IgD-negative memory B cell (primary cell): Measurements from ENCODE around the gene PCK1. TPM values are rescaled to one million over a fixed set of nuclear protein-coding genes. Genes with fewer than 3 reads are reported as not detected.

Experiments used
- H3K27ac Mint-ChIP-seq, 3 donors: one replicate each; pipeline ENCODE4 v1.8.0; 2020 to 2022; ENCODE audit warnings: mild to moderate bottlenecking in 3 of 3, mixed read lengths in 3 of 3, moderate library complexity in 1 of 3
- H3K27me3 Mint-ChIP-seq: one replicate; pipeline ENCODE4 v1.8.0; 2021; ENCODE audit warnings: mixed read lengths
- H3K36me3 Mint-ChIP-seq: one replicate; pipeline ENCODE4 v1.8.0; 2020; ENCODE audit warnings: mild to moderate bottlenecking, mixed read lengths
- H3K4me1 Mint-ChIP-seq, 3 donors: one replicate each; pipeline ENCODE4 v1.8.0; 2020 to 2022; ENCODE audit warnings: mixed read lengths in 3 of 3, mild to moderate bottlenecking in 1 of 3
- H3K4me3 Mint-ChIP-seq, 4 donors: one replicate each; pipeline ENCODE4 v1.8.0; 2020 to 2022; ENCODE audit warnings: mild to moderate bottlenecking in 4 of 4, mixed read lengths in 4 of 4, moderate library complexity in 3 of 4
- H3K9me3 Mint-ChIP-seq, 3 donors: one replicate each; pipeline ENCODE4 v1.8.0; 2020 to 2021; ENCODE audit warnings: mixed read lengths in 3 of 3, mild to moderate bottlenecking in 1 of 3
- polyA plus RNA-seq: library from polyadenylated mRNA; unstranded; fragments of 300-500 nt; fragmentation: Illumina TruSeq; gene quantifications from one replicate; pipeline ENCODE4 v1.2.3, GENCODE V29; 2021

The PCK1 gene
- polyA plus RNA-seq, 1 donor from 2014 or later = not detected

- H3K27ac Mint-ChIP-seq = peak overlapping the region in 1 of 3 donors; percentile 58
- H3K27me3 Mint-ChIP-seq = no peaks in the 10 kb centered on the region
- H3K36me3 Mint-ChIP-seq = peaks cover 12% of the 10 kb centered on the region
- peaks cover 10 to 32% (median 29%) of the 10 kb centered on the region in 3 donors for H3K4me1 Mint-ChIP-seq
- H3K9me3 Mint-ChIP-seq = no peaks in the 10 kb centered on the region
- H3K4me3 Mint-ChIP-seq = no peak overlapping the region
Observed at GRCh38 chr20:57608516-57608915, 47.6 kb downstream of the PCK1 start.

GRCh38 chr20:57609086-57609841 is 48.4 kb downstream of the PCK1 start:
- Mint-ChIP-seq H3K4me3 (peak overlapping the region in 3 of 4 donors; percentile 41 to 83 (median 75)), H3K27me3 (no peaks in the 10 kb centered on the region), H3K4me1 (peaks cover 10 to 32% (median 29%) of the 10 kb centered on the region in 3 donors), H3K27ac (peak overlapping the region; percentile 5 to 85 (median 20)), H3K36me3 (peaks cover 10% of the 10 kb centered on the region), H3K9me3 (no peaks in the 10 kb centered on the region)

- Mint-ChIP-seq H3K27me3 (no peaks in the 10 kb centered on the region), H3K4me3 (peak overlapping the region in 2 of 4 donors; percentile 75 to 83), H3K9me3 (no peaks in the 10 kb centered on the region), H3K36me3 (peaks cover 9% of the 10 kb centered on the region), H3K4me1 (peaks cover 10 to 32% (median 28%) of the 10 kb centered on the region in 3 donors), H3K27ac (peak overlapping the region; percentile 5 to 85 (median 20))
Observed at GRCh38 chr20:57609842-57610167, 48.9 kb downstream of the PCK1 start.

- Mint-ChIP-seq H3K27ac (peak overlapping the region in 1 of 3 donors; percentile 94), H3K4me1 (peaks cover 10 to 27% (median 26%) of the 10 kb centered on the region in 3 donors), H3K4me3 (peak overlapping the region in 2 of 4 donors; percentile 28 to 92), H3K9me3 (no peaks in the 10 kb centered on the region), H3K36me3 (peaks cover 9% of the 10 kb centered on the region), H3K27me3 (no peaks in the 10 kb centered on the region)
Observed at GRCh38 chr20:57610261-57610952, 49.5 kb downstream of the PCK1 start.

- no peaks in the 10 kb centered on the region for H3K27me3 Mint-ChIP-seq
- H3K27ac Mint-ChIP-seq = no peak overlapping the region
- H3K36me3 Mint-ChIP-seq = peaks cover 9% of the 10 kb centered on the region
- no peaks in the 10 kb centered on the region for H3K9me3 Mint-ChIP-seq
- H3K4me3 Mint-ChIP-seq = no peak overlapping the region
- H3K4me1 Mint-ChIP-seq = peaks cover 7 to 24% (median 21%) of the 10 kb centered on the region in 3 donors
Observed at GRCh38 chr20:57611586-57612311, 50.8 kb downstream of the PCK1 start.

- Mint-ChIP-seq H3K27me3 (no peaks in the 10 kb centered on the region), H3K4me1 (peaks cover 9 to 26% (median 21%) of the 10 kb centered on the region in 3 donors), H3K27ac (no peak overlapping the region), H3K4me3 (peak overlapping the region in 1 of 4 donors; percentile 33), H3K36me3 (peaks cover 5% of the 10 kb centered on the region), H3K9me3 (no peaks in the 10 kb centered on the region)
Observed at GRCh38 chr20:57612436-57612835, 51.5 kb downstream of the PCK1 start.

- H3K9me3 Mint-ChIP-seq = no peaks in the 10 kb centered on the region
- no peaks in the 10 kb centered on the region for H3K27me3 Mint-ChIP-seq
- H3K4me1 Mint-ChIP-seq = peaks cover 12 to 24% (median 18%) of the 10 kb centered on the region in 3 donors
- no peak overlapping the region for H3K27ac Mint-ChIP-seq
- peaks cover 5% of the 10 kb centered on the region for H3K36me3 Mint-ChIP-seq
- no peak overlapping the region for H3K4me3 Mint-ChIP-seq
Observed at GRCh38 chr20:57612916-57613315, 52.0 kb downstream of the PCK1 start.

GRCh38 chr20:57613481-57613921 is 52.6 kb downstream of the PCK1 start:
- no peaks in the 10 kb centered on the region for H3K9me3 Mint-ChIP-seq
- H3K27me3 Mint-ChIP-seq = no peaks in the 10 kb centered on the region
- H3K4me3 Mint-ChIP-seq = no peak overlapping the region
- peaks cover 5% of the 10 kb centered on the region for H3K36me3 Mint-ChIP-seq
- H3K4me1 Mint-ChIP-seq = peaks cover 18 to 30% (median 23%) of the 10 kb centered on the region in 3 donors
- no peak overlapping the region for H3K27ac Mint-ChIP-seq

GRCh38 chr20:57614490-57615444 is 53.9 kb downstream of the PCK1 start:
- Mint-ChIP-seq H3K9me3 (no peaks in the 10 kb centered on the region), H3K36me3 (peaks cover 1% of the 10 kb centered on the region), H3K4me1 (peaks cover 21 to 33% (median 22%) of the 10 kb centered on the region in 3 donors), H3K27me3 (no peaks in the 10 kb centered on the region), H3K27ac (peak overlapping the region in 1 of 3 donors; percentile 74), H3K4me3 (peak overlapping the region in 1 of 4 donors; percentile 17)

GRCh38 chr20:57615445-57615811 is 54.5 kb downstream of the PCK1 start:
- Mint-ChIP-seq H3K4me1 (peaks cover 23 to 32% (median 24%) of the 10 kb centered on the region in 3 donors), H3K27me3 (no peaks in the 10 kb centered on the region), H3K4me3 (peak overlapping the region in 2 of 4 donors; percentile 17 to 39), H3K27ac (peak overlapping the region in 1 of 3 donors; percentile 74), H3K36me3 (no peaks in the 10 kb centered on the region), H3K9me3 (no peaks in the 10 kb centered on the region)

GRCh38 chr20:57616143-57616951 is 55.4 kb downstream of the PCK1 start:
- Mint-ChIP-seq H3K27me3 (no peaks in the 10 kb centered on the region), H3K27ac (peak overlapping the region in 2 of 3 donors; percentile 74 to 94), H3K4me1 (peaks cover 27 to 36% (median 32%) of the 10 kb centered on the region in 3 donors), H3K9me3 (no peaks in the 10 kb centered on the region), H3K4me3 (no peak overlapping the region), H3K36me3 (no peaks in the 10 kb centered on the region)

GRCh38 chr20:57617079-57617795 is 56.3 kb downstream of the PCK1 start:
- H3K27ac Mint-ChIP-seq = peak overlapping the region; percentile 50 to 96 (median 94)
- H3K36me3 Mint-ChIP-seq = no peaks in the 10 kb centered on the region
- no peaks in the 10 kb centered on the region for H3K27me3 Mint-ChIP-seq
- H3K4me3 Mint-ChIP-seq = peak overlapping the region in 3 of 4 donors; percentile 46 to 97 (median 93)
- H3K4me1 Mint-ChIP-seq = peaks cover 32 to 42% (median 34%) of the 10 kb centered on the region in 3 donors
- H3K9me3 Mint-ChIP-seq = no peaks in the 10 kb centered on the region
